Astrocyte (in vitro differentiated cells and primary cell): ENCODE results near the gene LMTK2. TPM values are rescaled to one million over a fixed set of nuclear protein-coding genes. Genes with fewer than 3 reads are reported as not detected.

Source experiments
- DNase-seq: peaks from one replicate; pipeline ENCODE4 v3.0.0-alpha.2; 2010; ENCODE audit warnings: low read depth
- FAIRE-seq: peaks from 2 replicates; lab custom pipeline; 2011; peaks lifted over from hg19 to GRCh38; lab: Jason Lieb, UNC
- H2AFZ ChIP-seq: 2 replicates; pipeline ENCODE4 v1.6.0; 2012; ENCODE audit warnings: low read depth, low read length, inconsistent platforms
- H3K27ac ChIP-seq: 2 replicates; pipeline ENCODE4 v1.5.1; 2011; ENCODE audit warnings: low read depth, low read length, inconsistent platforms
- H3K27me3 ChIP-seq: 2 replicates; pipeline ENCODE4 v1.6.0; 2011; ENCODE audit warnings: low read length, inconsistent platforms; ENCODE audit not compliant: insufficient read depth
- H3K36me3 ChIP-seq: 2 replicates; pipeline ENCODE4 v1.5.1; 2011; ENCODE audit warnings: low read length, inconsistent platforms; ENCODE audit not compliant: insufficient read depth
- H3K4me1 ChIP-seq: 2 replicates; pipeline ENCODE4 v1.5.1; 2011; ENCODE audit warnings: low read length, inconsistent platforms; ENCODE audit not compliant: insufficient read depth
- H3K4me2 ChIP-seq: 2 replicates; pipeline ENCODE4 v1.6.0; 2012; ENCODE audit warnings: low read length, inconsistent platforms
- H3K4me3 ChIP-seq: 2 replicates; pipeline ENCODE4 v1.5.1; 2011; ENCODE audit warnings: low read depth, mild to moderate bottlenecking, low read length, inconsistent platforms; ENCODE audit not compliant: insufficient read depth
- H3K79me2 ChIP-seq: 2 replicates; pipeline ENCODE4 v1.6.0; 2012; ENCODE audit warnings: mild to moderate bottlenecking, low read length, inconsistent platforms; ENCODE audit not compliant: insufficient read depth
- H3K9ac ChIP-seq: 2 replicates; pipeline ENCODE4 v1.6.0; 2012; ENCODE audit warnings: mild to moderate bottlenecking, low read length, inconsistent platforms
- H3K9me3 ChIP-seq: 2 replicates; pipeline ENCODE4 v1.5.1; 2012; ENCODE audit warnings: low read depth, mild to moderate bottlenecking, low read length, inconsistent platforms; ENCODE audit not compliant: insufficient read depth
- H4K20me1 ChIP-seq: 2 replicates; pipeline ENCODE4 v1.6.0; 2012; ENCODE audit warnings: low read length, inconsistent platforms; ENCODE audit not compliant: insufficient read depth
- H3K27ac Mint-ChIP-seq: one replicate; pipeline ENCODE4 v1.8.0; 2021; ENCODE audit warnings: mild to moderate bottlenecking, mixed read lengths; ENCODE audit not compliant: unreplicated experiment
- H3K27me3 Mint-ChIP-seq: one replicate; pipeline ENCODE4 v1.8.0; 2021; ENCODE audit warnings: low read depth, mixed read lengths; ENCODE audit not compliant: unreplicated experiment
- H3K36me3 Mint-ChIP-seq: one replicate; pipeline ENCODE4 v1.8.0; 2021; ENCODE audit warnings: low read depth, mixed read lengths; ENCODE audit not compliant: unreplicated experiment
- H3K4me1 Mint-ChIP-seq: one replicate; pipeline ENCODE4 v1.8.0; 2021; ENCODE audit warnings: low read depth, mixed read lengths; ENCODE audit not compliant: unreplicated experiment
- H3K4me3 Mint-ChIP-seq: one replicate; pipeline ENCODE4 v1.8.0; 2021; ENCODE audit warnings: mild to moderate bottlenecking, moderate library complexity, mixed read lengths; ENCODE audit not compliant: unreplicated experiment
- H3K9me3 Mint-ChIP-seq: one replicate; pipeline ENCODE4 v1.8.0; 2021; ENCODE audit warnings: mild to moderate bottlenecking, mixed read lengths; ENCODE audit not compliant: unreplicated experiment
- EZH2 ChIP-seq: IDR thresholded peaks from 2 replicates; pipeline ENCODE4 v1.6.1; 2012; ENCODE audit warnings: mild to moderate bottlenecking, low read length, inconsistent platforms; ENCODE audit not compliant: insufficient read depth
- total RNA-seq: library from RNA; stranded (reverse); gene quantifications from 2 replicates; pipeline ENCODE4 v1.2.1, GENCODE V29; 2021
- TF ChIP-seq, protein P1 (sequence below): IDR thresholded peaks from 2 replicates; pipeline ENCODE4 v1.5.1; 2011; ENCODE audit warnings: low read depth, mild to moderate bottlenecking, inconsistent platforms, low read length, moderate library complexity; ENCODE audit not compliant: insufficient read depth

Gene LMTK2
- total RNA-seq, 1 donor from 2014 or later, result 15.2 TPM

GRCh38 chr7:98102170-98102569, 4.5 kb upstream of the LMTK2 start:
- no peaks in the 10 kb centered on the region for H3K4me1 ChIP-seq
- H3K27me3 ChIP-seq, result no peaks in the 10 kb centered on the region
- Mint-ChIP-seq H3K4me3 (no peak overlapping the region), H3K27ac (no peak overlapping the region), H3K9me3 (peaks cover 24% of the 10 kb centered on the region), H3K4me1 (no peaks in the 10 kb centered on the region), H3K27me3 (no peaks in the 10 kb centered on the region), H3K36me3 (peaks cover 2% of the 10 kb centered on the region)
- no peak overlapping the region for H3K4me3 ChIP-seq
- no peaks in the 10 kb centered on the region for H4K20me1 ChIP-seq
- TF ChIP-seq, protein P1, sequence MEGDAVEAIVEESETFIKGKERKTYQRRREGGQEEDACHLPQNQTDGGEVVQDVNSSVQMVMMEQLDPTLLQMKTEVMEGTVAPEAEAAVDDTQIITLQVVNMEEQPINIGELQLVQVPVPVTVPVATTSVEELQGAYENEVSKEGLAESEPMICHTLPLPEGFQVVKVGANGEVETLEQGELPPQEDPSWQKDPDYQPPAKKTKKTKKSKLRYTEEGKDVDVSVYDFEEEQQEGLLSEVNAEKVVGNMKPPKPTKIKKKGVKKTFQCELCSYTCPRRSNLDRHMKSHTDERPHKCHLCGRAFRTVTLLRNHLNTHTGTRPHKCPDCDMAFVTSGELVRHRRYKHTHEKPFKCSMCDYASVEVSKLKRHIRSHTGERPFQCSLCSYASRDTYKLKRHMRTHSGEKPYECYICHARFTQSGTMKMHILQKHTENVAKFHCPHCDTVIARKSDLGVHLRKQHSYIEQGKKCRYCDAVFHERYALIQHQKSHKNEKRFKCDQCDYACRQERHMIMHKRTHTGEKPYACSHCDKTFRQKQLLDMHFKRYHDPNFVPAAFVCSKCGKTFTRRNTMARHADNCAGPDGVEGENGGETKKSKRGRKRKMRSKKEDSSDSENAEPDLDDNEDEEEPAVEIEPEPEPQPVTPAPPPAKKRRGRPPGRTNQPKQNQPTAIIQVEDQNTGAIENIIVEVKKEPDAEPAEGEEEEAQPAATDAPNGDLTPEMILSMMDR, result no peak
- no peak for TF ChIP-seq EZH2
- H3K27ac ChIP-seq, result no peak overlapping the region
- no peak overlapping the region for H3K9ac ChIP-seq
- DNase-seq, result no peak
- no peaks in the 10 kb centered on the region for H3K9me3 ChIP-seq
- no peak overlapping the region for H3K4me2 ChIP-seq
- H3K36me3 ChIP-seq, result no peaks in the 10 kb centered on the region
- H3K79me2 ChIP-seq, result peaks cover 3% of the 10 kb centered on the region
- H2AFZ ChIP-seq, result no peak overlapping the region
- no peak for FAIRE-seq

DNA sequence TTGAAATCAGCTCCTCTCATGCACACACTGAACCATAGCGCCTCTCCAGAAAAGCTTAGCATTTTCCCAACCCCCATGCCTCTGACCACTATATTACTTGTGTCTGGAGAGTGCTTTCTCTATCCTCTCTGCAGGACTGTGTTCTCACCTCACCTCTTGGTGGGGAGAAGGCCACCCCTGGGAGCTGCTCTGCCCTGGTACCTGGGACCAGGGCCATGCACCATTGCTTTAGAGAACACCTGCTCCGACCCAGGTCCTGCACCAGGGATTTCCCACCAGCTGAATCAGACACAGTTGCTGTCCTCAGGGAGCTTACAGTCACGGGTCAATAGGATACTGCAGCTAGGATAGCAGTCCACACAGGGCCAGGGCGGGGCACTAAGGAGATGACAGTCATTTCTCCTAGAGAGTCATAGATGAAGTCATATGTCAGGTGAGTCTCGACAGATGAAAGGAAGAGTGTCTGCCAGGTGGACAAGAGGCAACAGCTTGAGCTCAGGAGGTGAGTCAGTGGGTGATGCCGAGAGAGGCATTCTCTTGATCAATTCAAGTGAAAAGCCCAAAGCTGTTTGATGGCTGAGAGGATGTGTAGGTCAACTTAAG, 619 bp upstream of the LMTK2 start:
- H3K27ac ChIP-seq, result no peak overlapping the region
- H3K4me1 ChIP-seq, result peaks cover 2% of the 10 kb centered on the region
- no peak for TF ChIP-seq EZH2
- TF ChIP-seq, protein P1, result no peak
- no peaks in the 10 kb centered on the region for H3K36me3 ChIP-seq
- peaks cover 4% of the 10 kb centered on the region for H3K36me3 Mint-ChIP-seq
- no peak overlapping the region for H3K4me2 ChIP-seq
- H3K27me3 Mint-ChIP-seq, result no peaks in the 10 kb centered on the region
- FAIRE-seq (no peak), DNase-seq (no peak)
- peaks cover 37% of the 10 kb centered on the region for H3K79me2 ChIP-seq
- H3K4me1 Mint-ChIP-seq, result peaks cover 13% of the 10 kb centered on the region
- H3K4me3 Mint-ChIP-seq, result peak overlapping the region; percentile 76
- H3K27me3 ChIP-seq, result no peaks in the 10 kb centered on the region
- H3K9ac ChIP-seq, result no peak overlapping the region
- no peaks in the 10 kb centered on the region for H3K9me3 ChIP-seq
- peaks cover 25% of the 10 kb centered on the region for H4K20me1 ChIP-seq
- no peak overlapping the region for H3K27ac Mint-ChIP-seq
- no peak overlapping the region for H3K4me3 ChIP-seq
- no peak overlapping the region for H2AFZ ChIP-seq
- H3K9me3 Mint-ChIP-seq, result peaks cover 4% of the 10 kb centered on the region

GRCh38 chr7:98107313-98107721, 655 bp downstream of the LMTK2 start:
- TF ChIP-seq, protein P1, result no peak
- no peak for TF ChIP-seq EZH2
- peak overlapping the region; percentile 94 for H2AFZ ChIP-seq
- FAIRE-seq, result no peak
- no peak for DNase-seq
- H3K36me3 ChIP-seq, result no peaks in the 10 kb centered on the region
- peak overlapping the region; percentile 70 for H3K4me3 ChIP-seq
- no peaks in the 10 kb centered on the region for H3K9me3 Mint-ChIP-seq
- peaks cover 49% of the 10 kb centered on the region for H3K79me2 ChIP-seq
- H3K27ac Mint-ChIP-seq, result peak overlapping the region; percentile 1
- H3K4me3 Mint-ChIP-seq, result peak overlapping the region; percentile 97
- peak overlapping the region; percentile 88 for H3K9ac ChIP-seq
- H3K27me3 ChIP-seq, result no peaks in the 10 kb centered on the region
- no peaks in the 10 kb centered on the region for H3K9me3 ChIP-seq
- peaks cover 35% of the 10 kb centered on the region for H4K20me1 ChIP-seq
- peaks cover 2% of the 10 kb centered on the region for H3K36me3 Mint-ChIP-seq
- H3K27me3 Mint-ChIP-seq, result no peaks in the 10 kb centered on the region
- H3K4me1 ChIP-seq, result peaks cover 2% of the 10 kb centered on the region
- peak overlapping the region; percentile 87 for H3K4me2 ChIP-seq
- H3K4me1 Mint-ChIP-seq, result peaks cover 13% of the 10 kb centered on the region
- H3K27ac ChIP-seq, result no peak overlapping the region
